HG03565 (cell line): ENCODE measurements around the gene HPX.

Experiments used
- ATAC-seq: cut with Tn5 transposase; IDR thresholded peaks from one replicate; pipeline ENCODE4 v1.9.1; 2021; ENCODE audit warnings: mild to moderate bottlenecking, moderate library complexity; ENCODE audit not compliant: unreplicated experiment

HPX gene

GRCh38 chr11:6440906-6441358 lies at the start of gene HPX:
Gene HPX (minus strand): TSS chr11:6440987. CDS start chr11:6440963, 24 bp downstream.
- no peak for ATAC-seq

- no peak for ATAC-seq
Measured at GRCh38 chr11:6489306-6489705, 48.5 kb upstream of the HPX start.

- ATAC-seq: no peak
Measured at GRCh38 chr11:6488821-6489220, 48.0 kb upstream of the HPX start.

- no peak for ATAC-seq
Measured at GRCh38 chr11:6488342-6488741, 47.6 kb upstream of the HPX start.

- no peak for ATAC-seq
Measured at GRCh38 chr11:6486938-6487337, 46.2 kb upstream of the HPX start.

GRCh38 chr11:6486256-6486655 lies 45.5 kb upstream of the HPX start:
- ATAC-seq: no peak

GRCh38 chr11:6485661-6486060 lies 44.9 kb upstream of the HPX start:
- no peak for ATAC-seq

- ATAC-seq: no peak
Measured at GRCh38 chr11:6483015-6483414, 42.2 kb upstream of the HPX start.

- no peak for ATAC-seq
Measured at GRCh38 chr11:6482441-6482840, 41.7 kb upstream of the HPX start.

GRCh38 chr11:6481924-6482275 lies 41.1 kb upstream of the HPX start:
- ATAC-seq: no peak

- peak; percentile 99 for ATAC-seq
Measured at GRCh38 chr11:6481012-6481923, 40.5 kb upstream of the HPX start, which contains the start of the genes ARFIP2 and TIMM10B. Gene ARFIP2 (minus strand): TSS chr11:6481331. CDS start chr11:6480421, 910 bp downstream. Gene TIMM10B (plus strand): TSS chr11:6481501. CDS start chr11:6481517, 16 bp downstream.

GRCh38 chr11:6480299-6480914 lies 39.6 kb upstream of the HPX start:
- no peak for ATAC-seq

- ATAC-seq: no peak
Measured at GRCh38 chr11:6476571-6476970, 35.8 kb upstream of the HPX start.

GRCh38 chr11:6475936-6476335 lies 35.1 kb upstream of the HPX start:
- ATAC-seq: no peak

- ATAC-seq: no peak
Measured at GRCh38 chr11:6474806-6475500, 34.2 kb upstream of the HPX start.

GRCh38 chr11:6474413-6474792 lies 33.6 kb upstream of the HPX start:
- ATAC-seq: no peak

- ATAC-seq: no peak
Measured at GRCh38 chr11:6473451-6474412, 32.9 kb upstream of the HPX start, which contains the start of gene TRIM3. Gene TRIM3 (minus strand): TSS chr11:6473941. CDS start chr11:6465695, 8,246 bp downstream.

- no peak for ATAC-seq
Measured at GRCh38 chr11:6472934-6473333, 32.1 kb upstream of the HPX start.

GRCh38 chr11:6469599-6469998 lies 28.8 kb upstream of the HPX start:
- no peak for ATAC-seq
